ENCODE results near the gene NR1D1. TPM values are rescaled to one million over a fixed set of nuclear protein-coding genes. Genes with fewer than 3 reads are reported as not detected.

The NR1D1 gene
- total and polyA plus RNA-seq, 2 of the 8 experiments (the other 6 are each of a cell fraction or from before 2014, with no cell fraction given), result 1.5 to 4.6 TPM

DNA sequence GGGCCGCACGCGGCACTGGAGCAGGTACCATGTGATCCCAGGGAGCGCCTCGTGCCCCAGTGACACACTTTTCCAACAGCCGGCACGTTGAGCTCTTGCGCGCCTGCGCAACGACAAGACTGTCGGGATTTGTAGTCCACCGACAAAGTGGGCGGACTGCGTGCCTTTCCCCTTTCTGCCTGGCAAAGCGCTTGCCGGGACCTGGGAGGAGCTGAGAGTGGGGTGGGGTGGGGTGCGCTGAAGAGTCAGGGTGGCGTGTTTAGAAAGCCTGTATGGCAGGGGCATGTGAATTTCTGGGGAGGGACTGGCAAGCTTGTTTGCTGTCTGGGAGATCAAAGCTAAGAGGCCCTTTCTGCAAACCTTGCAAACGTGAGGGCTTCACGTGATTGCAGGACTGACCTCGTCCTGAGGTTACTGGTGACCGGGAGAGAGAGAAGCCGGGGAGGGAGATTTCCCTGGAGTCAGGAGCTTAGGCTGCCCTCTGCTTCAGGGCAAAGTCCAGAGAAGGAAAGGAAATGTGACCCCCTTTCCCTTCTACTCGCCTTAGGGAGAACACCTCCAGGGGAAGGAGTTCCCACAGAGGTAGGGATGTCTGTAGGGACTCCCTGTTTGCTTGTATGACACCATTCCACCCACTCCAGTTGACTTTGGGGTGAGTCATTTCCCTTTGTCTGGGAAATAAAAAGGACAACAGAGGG, 429 bp upstream of the NR1D1 start (continued):
- TF ChIP-seq RAD21 (IDR thresholded peaks at IDR 0.05 in 1 of 2, conservative IDR thresholded peaks at IDR 0.05 in 1 of 2; ENCODE audit: low read depth in 2 of 2, low read length in 2 of 2), result 0 out of 4 replicates have a peak, but pooled peaks of 1 of the 2 experiments have one; percentile 2
- TF ChIP-seq KDM1A (IDR thresholded peaks at IDR 0.05; ENCODE audit: borderline replicate concordance, low read length), result no peak
- TF ChIP-seq BACH1 (IDR thresholded peaks at IDR 0.05; ENCODE audit: low read length), result 0 out of 2 replicates have a peak, but pooled peaks have one; percentile 17
- TF ChIP-seq SP1 (IDR thresholded peaks at IDR 0.05; ENCODE audit: low read depth, low read length), result 0 out of 2 replicates have a peak, but pooled peaks have one; percentile 4
- TF ChIP-seq RBBP5 (IDR thresholded peaks at IDR 0.05; ENCODE audit: borderline replicate concordance, low read depth, low read length), result no peak
- TF ChIP-seq, protein P1, sequence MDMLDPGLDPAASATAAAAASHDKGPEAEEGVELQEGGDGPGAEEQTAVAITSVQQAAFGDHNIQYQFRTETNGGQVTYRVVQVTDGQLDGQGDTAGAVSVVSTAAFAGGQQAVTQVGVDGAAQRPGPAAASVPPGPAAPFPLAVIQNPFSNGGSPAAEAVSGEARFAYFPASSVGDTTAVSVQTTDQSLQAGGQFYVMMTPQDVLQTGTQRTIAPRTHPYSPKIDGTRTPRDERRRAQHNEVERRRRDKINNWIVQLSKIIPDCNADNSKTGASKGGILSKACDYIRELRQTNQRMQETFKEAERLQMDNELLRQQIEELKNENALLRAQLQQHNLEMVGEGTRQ (IDR thresholded peaks at IDR 0.05; ENCODE audit: low read length), result peak; percentile 91
- TF ChIP-seq POU5F1 (IDR thresholded peaks at IDR 0.05; ENCODE audit: low read depth, low read length), result no peak
- TF ChIP-seq YY1 (IDR thresholded peaks at IDR 0.05; ENCODE audit: low read depth, low read length), result no peak
- peak; percentile 11 to 77; a peak in 1 of 4 replicates for TF ChIP-seq SIN3A (conservative IDR thresholded peaks at IDR 0.05 in 1 of 2, IDR thresholded peaks at IDR 0.05 in 1 of 2; ENCODE audit: low read depth in 1 of 2, low read length in 2 of 2)
- peak; percentile 65; the same call in 1 of the 2 replicates for TF ChIP-seq CHD2 (IDR thresholded peaks at IDR 0.05; ENCODE audit: low read length)
- TF ChIP-seq PHF8 (conservative IDR thresholded peaks at IDR 0.05; ENCODE audit: low read depth, low read length), result no peak
- TF ChIP-seq, protein P2, sequence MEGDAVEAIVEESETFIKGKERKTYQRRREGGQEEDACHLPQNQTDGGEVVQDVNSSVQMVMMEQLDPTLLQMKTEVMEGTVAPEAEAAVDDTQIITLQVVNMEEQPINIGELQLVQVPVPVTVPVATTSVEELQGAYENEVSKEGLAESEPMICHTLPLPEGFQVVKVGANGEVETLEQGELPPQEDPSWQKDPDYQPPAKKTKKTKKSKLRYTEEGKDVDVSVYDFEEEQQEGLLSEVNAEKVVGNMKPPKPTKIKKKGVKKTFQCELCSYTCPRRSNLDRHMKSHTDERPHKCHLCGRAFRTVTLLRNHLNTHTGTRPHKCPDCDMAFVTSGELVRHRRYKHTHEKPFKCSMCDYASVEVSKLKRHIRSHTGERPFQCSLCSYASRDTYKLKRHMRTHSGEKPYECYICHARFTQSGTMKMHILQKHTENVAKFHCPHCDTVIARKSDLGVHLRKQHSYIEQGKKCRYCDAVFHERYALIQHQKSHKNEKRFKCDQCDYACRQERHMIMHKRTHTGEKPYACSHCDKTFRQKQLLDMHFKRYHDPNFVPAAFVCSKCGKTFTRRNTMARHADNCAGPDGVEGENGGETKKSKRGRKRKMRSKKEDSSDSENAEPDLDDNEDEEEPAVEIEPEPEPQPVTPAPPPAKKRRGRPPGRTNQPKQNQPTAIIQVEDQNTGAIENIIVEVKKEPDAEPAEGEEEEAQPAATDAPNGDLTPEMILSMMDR (IDR thresholded peaks at IDR 0.05; ENCODE audit: control extremely low read depth in 1 of 3, insufficient read depth in 1 of 3, low read depth in 1 of 3, low read length in 3 of 3), result no peak
- TF ChIP-seq CEBPB (IDR thresholded peaks at IDR 0.05; ENCODE audit: low read depth, low read length), result no peak
- no peak for TF ChIP-seq SUZ12 (IDR thresholded peaks at IDR 0.05; ENCODE audit: low read length)
- TF ChIP-seq, protein P3, sequence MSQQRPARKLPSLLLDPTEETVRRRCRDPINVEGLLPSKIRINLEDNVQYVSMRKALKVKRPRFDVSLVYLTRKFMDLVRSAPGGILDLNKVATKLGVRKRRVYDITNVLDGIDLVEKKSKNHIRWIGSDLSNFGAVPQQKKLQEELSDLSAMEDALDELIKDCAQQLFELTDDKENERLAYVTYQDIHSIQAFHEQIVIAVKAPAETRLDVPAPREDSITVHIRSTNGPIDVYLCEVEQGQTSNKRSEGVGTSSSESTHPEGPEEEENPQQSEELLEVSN (IDR thresholded peaks at IDR 0.05), result peak; percentile 98
- no peak for TF ChIP-seq EGR1 (IDR thresholded peaks at IDR 0.05; ENCODE audit: borderline replicate concordance, low read depth, low read length)
- no peak for TF ChIP-seq KDM5A (IDR thresholded peaks at IDR 0.05; ENCODE audit: low read length)
- no peak for TF ChIP-seq GTF2F1 (IDR thresholded peaks at IDR 0.05; ENCODE audit: borderline replicate concordance, low read depth, low read length)
- peak; percentile 83 for TF ChIP-seq CREB1 (IDR thresholded peaks at IDR 0.05)
- TF ChIP-seq JUN (IDR thresholded peaks at IDR 0.05; ENCODE audit: low read depth, low read length), result peak; percentile 22; the same call in 1 of the 2 replicates

Measured in H1 (cell line).